Astrocyte (in vitro differentiated cells and primary cell): ENCODE measurements around the gene WFDC12.

Experiments
- EZH2 ChIP-seq: IDR thresholded peaks from 2 replicates; pipeline ENCODE4 v1.6.1; 2012; ENCODE audit warnings: mild to moderate bottlenecking, low read length, inconsistent platforms; ENCODE audit not compliant: insufficient read depth
- TF ChIP-seq, protein P1 (sequence below): IDR thresholded peaks from 2 replicates; pipeline ENCODE4 v1.5.1; 2011; ENCODE audit warnings: low read depth, mild to moderate bottlenecking, inconsistent platforms, low read length, moderate library complexity; ENCODE audit not compliant: insufficient read depth

DNA sequence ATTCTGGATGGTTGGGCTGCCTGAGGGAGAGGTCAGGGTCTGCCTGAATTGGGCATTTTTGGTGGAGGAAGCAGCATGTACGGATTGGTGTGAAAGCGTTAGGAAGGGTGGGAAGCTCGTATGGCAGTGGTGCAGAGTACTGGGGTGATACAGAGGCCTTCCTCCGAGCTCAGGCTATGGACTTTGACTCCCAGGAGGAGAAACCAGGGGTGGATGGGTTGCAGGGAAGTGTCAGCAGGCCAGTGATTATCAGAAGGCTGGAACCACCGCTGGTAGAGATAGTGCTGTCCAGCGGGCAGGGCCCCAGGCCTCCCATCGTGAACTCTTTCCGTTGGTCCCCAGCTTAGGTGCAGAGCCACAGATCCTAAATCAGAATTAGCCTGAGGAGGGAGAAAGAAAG lies 14.6 kb downstream of the WFDC12 start:
- TF ChIP-seq, protein P1, sequence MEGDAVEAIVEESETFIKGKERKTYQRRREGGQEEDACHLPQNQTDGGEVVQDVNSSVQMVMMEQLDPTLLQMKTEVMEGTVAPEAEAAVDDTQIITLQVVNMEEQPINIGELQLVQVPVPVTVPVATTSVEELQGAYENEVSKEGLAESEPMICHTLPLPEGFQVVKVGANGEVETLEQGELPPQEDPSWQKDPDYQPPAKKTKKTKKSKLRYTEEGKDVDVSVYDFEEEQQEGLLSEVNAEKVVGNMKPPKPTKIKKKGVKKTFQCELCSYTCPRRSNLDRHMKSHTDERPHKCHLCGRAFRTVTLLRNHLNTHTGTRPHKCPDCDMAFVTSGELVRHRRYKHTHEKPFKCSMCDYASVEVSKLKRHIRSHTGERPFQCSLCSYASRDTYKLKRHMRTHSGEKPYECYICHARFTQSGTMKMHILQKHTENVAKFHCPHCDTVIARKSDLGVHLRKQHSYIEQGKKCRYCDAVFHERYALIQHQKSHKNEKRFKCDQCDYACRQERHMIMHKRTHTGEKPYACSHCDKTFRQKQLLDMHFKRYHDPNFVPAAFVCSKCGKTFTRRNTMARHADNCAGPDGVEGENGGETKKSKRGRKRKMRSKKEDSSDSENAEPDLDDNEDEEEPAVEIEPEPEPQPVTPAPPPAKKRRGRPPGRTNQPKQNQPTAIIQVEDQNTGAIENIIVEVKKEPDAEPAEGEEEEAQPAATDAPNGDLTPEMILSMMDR: no peak
- no peak for TF ChIP-seq EZH2
